Body of pancreas (tissue), 4 donors: Measurements from ENCODE around the gene ADGRV1. TPM values are rescaled to one million over a fixed set of nuclear protein-coding genes. Genes with fewer than 3 reads are reported as not detected.

Experiments
- ATAC-seq: fragments of 150-250 bp; one replicate; pipeline ENCODE4 v1.9.1; 2016
- DNase-seq, 4 donors: peaks; one replicate each; pipeline ENCODE4 v3.0.0-alpha.2; 2019
- H3K27ac ChIP-seq, 4 donors: fragments of 200-600 bp; sonication (generic); 1 replicate in 3 of 4; 2 replicates in 1 of 4; pipeline versions ENCODE4 v1.5.1 to v1.6.1; 2016 to 2019; ENCODE audit warnings: mild to moderate bottlenecking in 1 of 4, mixed read lengths in 1 of 4, moderate library complexity in 1 of 4
- H3K27me3 ChIP-seq, 2 donors: fragments of 200-600 bp; sonication (generic); one replicate each; pipeline ENCODE4 v1.6.0; 2016; ENCODE audit warnings: mild to moderate bottlenecking in 1 of 2
- H3K36me3 ChIP-seq, 2 donors: fragments of 200-600 bp; sonication (generic); replicated peaks in 1 of 2; 2 replicates each; pipeline ENCODE4 v1.5.1; 2016; ENCODE audit warnings: low read depth in 2 of 2; ENCODE audit not compliant: insufficient read depth in 1 of 2
- H3K4me1 ChIP-seq: fragments of 200-600 bp; sonication (generic); one replicate; pipeline ENCODE4 v1.6.0; 2016
- H3K4me3 ChIP-seq, 2 donors: fragments of 200-600 bp; sonication (generic); 1 replicate in 1 of 2; 2 replicates in 1 of 2; pipeline ENCODE4 v1.5.1; 2016 to 2019
- H3K9me3 ChIP-seq, 3 donors: fragments of 200-600 bp; sonication (generic); 1 replicate in 2 of 3; 2 replicates in 1 of 3; pipeline ENCODE4 v1.5.1; 2016
- POLR2A ChIP-seq, 3 donors: fragments of 450-650 bp; IDR thresholded peaks; one replicate each; pipeline ENCODE4 v1.6.1; 2016; ENCODE audit warnings: antibody characterized with exemption in 3 of 3, mild to moderate bottlenecking in 2 of 3
- WGBS, 2 donors: methylation state at CpG; one replicate each; pipeline ENCODE4 v1.1.5; 2017; 5-methylcytosine and 5-hydroxymethylcytosine counted together
- intact Hi-C: fragments of 100-400 bp; cut with DNase I; formaldehyde crosslinking; loops from one replicate; pipeline ENCODE4 v1.15.1; 2023
- total RNA-seq, 2 donors: library from RNA; depleted of rRNA; stranded (reverse); fragments of >200 nt; gene quantifications; one replicate each; pipeline ENCODE4 v1.1.0, GENCODE V29; 2016
- TF ChIP-seq, protein P1 (sequence below), 7 experiments: fragments of 450-650 bp in 4 of 7; fragments of 200-600 bp in 3 of 7; sonication (generic) in 3 of 7; IDR thresholded peaks; one replicate each; pipeline ENCODE4 v1.5.1; 2016 to 2019; ENCODE audit warnings: antibody characterized with exemption in 7 of 7

ADGRV1 gene
- total RNA-seq, 2 donors from 2014 or later, result 19.2 to 21.4 TPM

DNA sequence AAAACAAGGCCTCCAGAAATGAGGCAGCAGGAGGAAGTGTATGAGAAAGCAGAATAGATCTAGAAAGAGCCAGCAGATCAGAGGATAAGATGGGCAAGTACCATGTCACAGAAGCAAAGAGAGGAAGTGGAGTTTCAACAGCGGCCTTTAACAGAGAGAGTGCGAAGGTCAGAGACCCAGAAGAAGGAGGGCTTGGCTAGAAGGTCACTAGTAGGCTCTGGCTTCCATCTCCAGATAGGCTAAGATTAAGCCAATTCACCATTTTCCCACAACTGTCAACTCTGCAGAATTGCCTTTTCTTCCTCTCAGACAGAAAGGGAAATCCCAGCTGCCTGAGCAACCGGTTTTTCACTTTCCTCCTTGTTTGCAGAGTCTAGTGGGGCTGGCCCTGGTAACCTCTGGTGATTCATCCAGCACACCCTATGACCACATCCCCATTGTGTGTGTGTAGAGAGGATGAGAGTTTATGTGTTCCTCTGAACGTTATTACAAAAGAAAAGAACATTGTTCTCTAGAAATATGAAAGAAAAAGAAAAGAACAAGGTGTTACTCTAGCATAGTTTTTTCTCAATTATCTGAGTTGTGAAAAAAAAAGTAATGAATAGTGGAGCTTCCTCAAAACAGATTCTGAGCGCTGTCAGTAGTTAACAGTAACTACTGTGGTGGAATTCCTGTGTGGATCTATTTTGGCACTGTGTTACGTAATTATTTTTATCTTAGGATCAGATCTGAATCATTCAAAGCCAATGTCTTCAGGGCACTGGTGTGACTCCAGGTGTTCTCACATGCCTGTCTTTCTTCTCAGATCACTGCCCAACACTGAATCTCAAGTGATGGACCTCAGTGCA is 604.2 kb downstream of the ADGRV1 start:
- Histone ChIP-seq H3K27ac (peak overlapping the region in 3 of 4 donors; percentile 13 to 77 (median 62)), H3K36me3 (no peaks in the 10 kb centered on the region), H3K4me1 (peaks cover 19% of the 10 kb centered on the region), H3K9me3 (no peaks in the 10 kb centered on the region), H3K4me3 (no peak overlapping the region), H3K27me3 (no peaks in the 10 kb centered on the region)
- TF ChIP-seq POLR2A (IDR thresholded peaks at IDR 0.05), result no peak
- TF ChIP-seq, protein P1, sequence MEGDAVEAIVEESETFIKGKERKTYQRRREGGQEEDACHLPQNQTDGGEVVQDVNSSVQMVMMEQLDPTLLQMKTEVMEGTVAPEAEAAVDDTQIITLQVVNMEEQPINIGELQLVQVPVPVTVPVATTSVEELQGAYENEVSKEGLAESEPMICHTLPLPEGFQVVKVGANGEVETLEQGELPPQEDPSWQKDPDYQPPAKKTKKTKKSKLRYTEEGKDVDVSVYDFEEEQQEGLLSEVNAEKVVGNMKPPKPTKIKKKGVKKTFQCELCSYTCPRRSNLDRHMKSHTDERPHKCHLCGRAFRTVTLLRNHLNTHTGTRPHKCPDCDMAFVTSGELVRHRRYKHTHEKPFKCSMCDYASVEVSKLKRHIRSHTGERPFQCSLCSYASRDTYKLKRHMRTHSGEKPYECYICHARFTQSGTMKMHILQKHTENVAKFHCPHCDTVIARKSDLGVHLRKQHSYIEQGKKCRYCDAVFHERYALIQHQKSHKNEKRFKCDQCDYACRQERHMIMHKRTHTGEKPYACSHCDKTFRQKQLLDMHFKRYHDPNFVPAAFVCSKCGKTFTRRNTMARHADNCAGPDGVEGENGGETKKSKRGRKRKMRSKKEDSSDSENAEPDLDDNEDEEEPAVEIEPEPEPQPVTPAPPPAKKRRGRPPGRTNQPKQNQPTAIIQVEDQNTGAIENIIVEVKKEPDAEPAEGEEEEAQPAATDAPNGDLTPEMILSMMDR (IDR thresholded peaks at IDR 0.05), result no peak
- WGBS, 2 donors, result 38 to 44% methylated on average over 6 of the region's 6 CpGs
- DNase-seq, result peak; percentile 56 to 88 (median 68)
- intact Hi-C loops, result no loop called here
- ATAC-seq, result peak; percentile 97

DNA sequence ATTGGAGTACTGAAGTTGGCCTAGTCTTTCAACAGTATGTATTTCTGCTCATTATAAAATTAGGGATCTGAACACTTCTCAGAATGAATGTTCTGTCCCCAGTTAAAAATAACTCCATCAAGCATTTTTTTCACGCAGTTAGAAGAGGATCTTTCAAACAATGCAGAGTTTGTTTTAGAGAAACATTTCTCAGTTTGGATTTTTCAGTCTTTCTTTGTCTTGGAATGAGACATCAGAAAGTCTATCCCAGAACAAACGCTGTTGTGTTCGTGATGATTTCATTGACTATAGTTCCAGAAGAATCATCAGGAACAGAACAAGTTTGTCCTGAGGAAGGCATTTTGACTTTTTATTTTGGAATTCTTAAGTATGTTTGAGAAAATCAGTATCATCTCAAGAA is 605.8 kb downstream of the ADGRV1 start:
- Histone ChIP-seq H3K36me3 (no peaks in the 10 kb centered on the region), H3K27me3 (no peaks in the 10 kb centered on the region), H3K27ac (no peak overlapping the region), H3K4me1 (peaks cover 19% of the 10 kb centered on the region), H3K4me3 (no peak overlapping the region), H3K9me3 (no peaks in the 10 kb centered on the region)
- intact Hi-C loops, result no loop called here
- WGBS, 2 donors, result 67 to 72% methylated on average over 3 of the region's 3 CpGs
- DNase-seq, result no peak
- no peak for ATAC-seq
- TF ChIP-seq, protein P1 (IDR thresholded peaks at IDR 0.05), result no peak

DNA sequence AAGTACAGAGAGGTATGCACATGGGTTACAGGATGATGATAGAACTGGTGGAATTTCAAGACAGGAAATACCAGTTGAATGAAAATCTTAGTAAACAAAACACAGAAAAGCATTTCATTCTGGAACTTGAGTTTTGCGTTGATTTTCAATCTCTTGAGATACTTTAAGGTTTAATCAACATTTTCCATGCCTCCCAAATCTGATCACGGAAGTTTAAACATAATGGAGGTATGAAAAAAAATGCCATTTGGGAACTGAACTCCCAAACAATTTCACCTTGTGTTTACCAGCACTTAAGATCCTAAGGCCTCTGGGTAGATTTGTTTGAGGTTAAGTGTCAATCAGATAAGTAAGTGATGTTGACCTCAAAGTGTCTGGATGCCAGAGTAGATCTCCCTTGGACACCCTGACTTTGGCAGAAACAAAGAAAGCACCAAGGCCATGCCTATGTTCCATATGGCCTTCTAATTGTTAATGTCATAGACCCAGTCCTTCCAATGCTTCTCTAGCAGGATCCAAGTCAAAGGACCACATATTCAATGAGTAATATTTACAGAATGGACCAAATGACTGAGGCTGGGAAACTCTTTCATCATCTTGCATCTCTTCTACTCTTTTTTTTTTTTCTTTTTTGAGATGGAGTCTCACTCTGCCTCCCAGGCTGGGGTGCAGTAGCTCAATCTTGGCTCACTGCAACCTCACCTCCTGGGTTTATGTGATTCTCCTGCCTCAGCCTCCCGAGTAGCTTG is 607.6 kb downstream of the ADGRV1 start:
- Histone ChIP-seq H3K36me3 (no peaks in the 10 kb centered on the region), H3K4me3 (no peak overlapping the region), H3K4me1 (peaks cover 19% of the 10 kb centered on the region), H3K9me3 (no peaks in the 10 kb centered on the region), H3K27me3 (no peaks in the 10 kb centered on the region), H3K27ac (no peak overlapping the region)
- WGBS, 2 donors, result 77 to 87% methylated on average over 3 of the region's 3 CpGs
- DNase-seq, result no peak
- no peak for ATAC-seq
- TF ChIP-seq, protein P1 (IDR thresholded peaks at IDR 0.05), result no peak
- no peak for TF ChIP-seq POLR2A (IDR thresholded peaks at IDR 0.05)
- intact Hi-C loops, result no loop called here

DNA sequence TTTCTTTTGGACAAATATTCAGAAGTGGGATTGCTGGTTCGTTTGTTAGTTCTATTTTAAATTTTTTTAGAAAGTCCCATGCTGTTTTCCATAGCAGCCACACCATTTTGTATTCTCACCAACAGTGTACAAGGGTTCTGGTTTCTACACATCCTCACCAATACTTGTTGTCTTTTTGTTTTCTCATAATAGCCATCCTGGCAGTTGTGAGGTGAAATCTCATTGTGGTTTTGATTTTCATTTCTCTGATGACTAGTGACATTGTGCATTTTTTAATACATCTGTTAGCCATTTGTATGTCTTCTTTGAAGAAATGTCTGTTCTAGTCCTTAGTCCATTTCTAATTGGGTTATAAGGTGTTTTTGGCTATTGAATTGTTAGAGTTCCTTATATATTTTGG is 610.3 kb downstream of the ADGRV1 start:
- intact Hi-C loops, result no loop called here
- ATAC-seq (no peak), DNase-seq (no peak)
- Histone ChIP-seq H3K4me1 (no peaks in the 10 kb centered on the region), H3K36me3 (no peaks in the 10 kb centered on the region), H3K27me3 (no peaks in the 10 kb centered on the region), H3K4me3 (no peak overlapping the region), H3K9me3 (no peaks in the 10 kb centered on the region), H3K27ac (no peak overlapping the region)
- WGBS, 2 donors, result 46 to 50% methylated on average over 1 of the region's 1 CpG
- TF ChIP-seq, protein P1 (IDR thresholded peaks at IDR 0.05), result no peak
- TF ChIP-seq POLR2A (IDR thresholded peaks at IDR 0.05), result no peak
